Peyer's patch (tissue), 4 donors: ENCODE results near the gene VIP.

Experiments
- POLR2A ChIP-seq, 2 donors: fragments of 450-650 bp; IDR thresholded peaks; one replicate each; pipeline ENCODE4 v1.5.1; 2017; ENCODE audit warnings: antibody characterized with exemption in 2 of 2, mild to moderate bottlenecking in 2 of 2, moderate library complexity in 2 of 2
- TF ChIP-seq, protein P1 (sequence below), 6 experiments: fragments of 450-650 bp in 4 of 6; fragments of 200-600 bp in 2 of 6; sonication (generic) in 1 of 6; IDR thresholded peaks; one replicate each; pipeline ENCODE4 v1.5.1; 2017 to 2019; ENCODE audit warnings: antibody characterized with exemption in 6 of 6, mild to moderate bottlenecking in 3 of 6, moderate library complexity in 1 of 6

- TF ChIP-seq, protein P1, sequence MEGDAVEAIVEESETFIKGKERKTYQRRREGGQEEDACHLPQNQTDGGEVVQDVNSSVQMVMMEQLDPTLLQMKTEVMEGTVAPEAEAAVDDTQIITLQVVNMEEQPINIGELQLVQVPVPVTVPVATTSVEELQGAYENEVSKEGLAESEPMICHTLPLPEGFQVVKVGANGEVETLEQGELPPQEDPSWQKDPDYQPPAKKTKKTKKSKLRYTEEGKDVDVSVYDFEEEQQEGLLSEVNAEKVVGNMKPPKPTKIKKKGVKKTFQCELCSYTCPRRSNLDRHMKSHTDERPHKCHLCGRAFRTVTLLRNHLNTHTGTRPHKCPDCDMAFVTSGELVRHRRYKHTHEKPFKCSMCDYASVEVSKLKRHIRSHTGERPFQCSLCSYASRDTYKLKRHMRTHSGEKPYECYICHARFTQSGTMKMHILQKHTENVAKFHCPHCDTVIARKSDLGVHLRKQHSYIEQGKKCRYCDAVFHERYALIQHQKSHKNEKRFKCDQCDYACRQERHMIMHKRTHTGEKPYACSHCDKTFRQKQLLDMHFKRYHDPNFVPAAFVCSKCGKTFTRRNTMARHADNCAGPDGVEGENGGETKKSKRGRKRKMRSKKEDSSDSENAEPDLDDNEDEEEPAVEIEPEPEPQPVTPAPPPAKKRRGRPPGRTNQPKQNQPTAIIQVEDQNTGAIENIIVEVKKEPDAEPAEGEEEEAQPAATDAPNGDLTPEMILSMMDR (IDR thresholded peaks at IDR 0.05), result no peak
- no peak for TF ChIP-seq POLR2A (IDR thresholded peaks at IDR 0.05)
Measured at GRCh38 chr6:152716322-152716721, 34.3 kb upstream of the VIP start.
